DND-41 (cell line): ENCODE measurements around the gene VIT.

Experiments
- ATAC-seq: fragments of 200-7000 bp; cut with Tn5 transposase; 3 replicates; pipeline ENCODE4 v1.9.1; 2021; ENCODE audit warnings: low read depth; ENCODE audit not compliant: insufficient read depth
- DNase-seq: peaks from one replicate; pipeline ENCODE4 v3.0.0-alpha.2; 2020
- H2AFZ ChIP-seq: 2 replicates; pipeline ENCODE4 v1.6.0; 2012; ENCODE audit warnings: low read depth, low read length
- H3K27ac ChIP-seq: 2 replicates; pipeline ENCODE4 v1.5.1; 2012; ENCODE audit warnings: low read length, inconsistent platforms
- H3K27me3 ChIP-seq: fragments of 200-600 bp; sonication (generic); 2 replicates; pipeline ENCODE4 v1.6.0; 2012; ENCODE audit warnings: low read length, mild to moderate bottlenecking, inconsistent platforms; ENCODE audit not compliant: insufficient read depth, poor library complexity
- H3K36me3 ChIP-seq: 2 replicates; pipeline ENCODE4 v1.5.1; 2012; ENCODE audit warnings: low read length, inconsistent platforms; ENCODE audit not compliant: insufficient read depth
- H3K4me1 ChIP-seq: 2 replicates; pipeline ENCODE4 v1.5.1; 2012; ENCODE audit warnings: mild to moderate bottlenecking, low read length; ENCODE audit not compliant: insufficient read depth
- H3K4me2 ChIP-seq: 2 replicates; pipeline ENCODE4 v1.6.0; 2012; ENCODE audit warnings: mild to moderate bottlenecking, moderate library complexity, low read length, inconsistent platforms; ENCODE audit not compliant: insufficient read depth
- H3K4me3 ChIP-seq, 2 experiments: fragments of 200-600 bp in 1 of 2; shearing (Covaris generic) in 1 of 2; 2 replicates each; pipeline ENCODE4 v1.5.1; 2012 to 2016; ENCODE audit warnings: inconsistent platforms in 2 of 2, low read length in 2 of 2, mild to moderate bottlenecking in 2 of 2, low read depth in 1 of 2, moderate library complexity in 1 of 2
- H3K79me2 ChIP-seq: 2 replicates; pipeline ENCODE4 v1.6.0; 2012; ENCODE audit warnings: low read length, inconsistent platforms; ENCODE audit not compliant: insufficient read depth
- H3K9ac ChIP-seq: 2 replicates; pipeline ENCODE4 v1.6.0; 2012; ENCODE audit warnings: low read depth, mild to moderate bottlenecking, inconsistent platforms, low read length, moderate library complexity
- H3K9me3 ChIP-seq: 2 replicates; pipeline ENCODE4 v1.5.1; 2012; ENCODE audit warnings: low read length, moderate library complexity, mild to moderate bottlenecking, inconsistent platforms; ENCODE audit not compliant: insufficient read depth, severe bottlenecking
- H4K20me1 ChIP-seq: 2 replicates; pipeline ENCODE4 v1.6.0; 2012; ENCODE audit warnings: low read length; ENCODE audit not compliant: insufficient read depth
- CTCF ChIP-seq: IDR thresholded peaks from 2 replicates; pipeline ENCODE4 v1.5.1; 2012; ENCODE audit warnings: borderline replicate concordance, low read length, moderate library complexity, mild to moderate bottlenecking; ENCODE audit not compliant: poor library complexity, severe bottlenecking; ENCODE audit errors: extremely low read depth
- EZH2 ChIP-seq: IDR thresholded peaks from 3 replicates; pipeline ENCODE4 v1.6.1; 2012; ENCODE audit warnings: borderline replicate concordance, low read depth, mild to moderate bottlenecking, moderate library complexity, low read length, inconsistent platforms; ENCODE audit not compliant: severe bottlenecking

The VIT gene, protein sequence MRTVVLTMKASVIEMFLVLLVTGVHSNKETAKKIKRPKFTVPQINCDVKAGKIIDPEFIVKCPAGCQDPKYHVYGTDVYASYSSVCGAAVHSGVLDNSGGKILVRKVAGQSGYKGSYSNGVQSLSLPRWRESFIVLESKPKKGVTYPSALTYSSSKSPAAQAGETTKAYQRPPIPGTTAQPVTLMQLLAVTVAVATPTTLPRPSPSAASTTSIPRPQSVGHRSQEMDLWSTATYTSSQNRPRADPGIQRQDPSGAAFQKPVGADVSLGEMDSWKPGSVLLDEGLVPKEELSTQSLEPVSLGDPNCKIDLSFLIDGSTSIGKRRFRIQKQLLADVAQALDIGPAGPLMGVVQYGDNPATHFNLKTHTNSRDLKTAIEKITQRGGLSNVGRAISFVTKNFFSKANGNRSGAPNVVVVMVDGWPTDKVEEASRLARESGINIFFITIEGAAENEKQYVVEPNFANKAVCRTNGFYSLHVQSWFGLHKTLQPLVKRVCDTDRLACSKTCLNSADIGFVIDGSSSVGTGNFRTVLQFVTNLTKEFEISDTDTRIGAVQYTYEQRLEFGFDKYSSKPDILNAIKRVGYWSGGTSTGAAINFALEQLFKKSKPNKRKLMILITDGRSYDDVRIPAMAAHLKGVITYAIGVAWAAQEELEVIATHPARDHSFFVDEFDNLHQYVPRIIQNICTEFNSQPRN

GRCh38 chr2:36696533-36696932 is at the start of gene VIT:
VIT (plus strand) TSS chr2:36696707; CDS start chr2:36716371, 19,664 bp downstream.
- H4K20me1 ChIP-seq, result no peaks in the 10 kb centered on the region
- H3K9ac ChIP-seq, result no peak within 1 kb of the TSS
- H3K79me2 ChIP-seq, result no peaks in the 10 kb centered on the region
- H2AFZ ChIP-seq, result no peak within 1 kb of the TSS
- DNase-seq, result no peak
- no peak within 1 kb of the TSS for H3K4me3 ChIP-seq
- H3K4me2 ChIP-seq, result no peak within 1 kb of the TSS
- TF ChIP-seq EZH2 (no peak), CTCF (no peak)
- H3K27ac ChIP-seq, result no peak within 1 kb of the TSS
- no peaks in the 10 kb centered on the region for H3K4me1 ChIP-seq
- no peaks in the 10 kb centered on the region for H3K27me3 ChIP-seq
- no peaks in the 10 kb centered on the region for H3K9me3 ChIP-seq
- ATAC-seq, result no peak
- no peaks in the 10 kb centered on the region for H3K36me3 ChIP-seq

- H2AFZ ChIP-seq, result no peak overlapping the region
- TF ChIP-seq EZH2, result no peak
- TF ChIP-seq CTCF, result no peak
- ATAC-seq, result no peak
Measured at GRCh38 chr2:36650031-36650829, 46.3 kb upstream of the VIT start.

DNA sequence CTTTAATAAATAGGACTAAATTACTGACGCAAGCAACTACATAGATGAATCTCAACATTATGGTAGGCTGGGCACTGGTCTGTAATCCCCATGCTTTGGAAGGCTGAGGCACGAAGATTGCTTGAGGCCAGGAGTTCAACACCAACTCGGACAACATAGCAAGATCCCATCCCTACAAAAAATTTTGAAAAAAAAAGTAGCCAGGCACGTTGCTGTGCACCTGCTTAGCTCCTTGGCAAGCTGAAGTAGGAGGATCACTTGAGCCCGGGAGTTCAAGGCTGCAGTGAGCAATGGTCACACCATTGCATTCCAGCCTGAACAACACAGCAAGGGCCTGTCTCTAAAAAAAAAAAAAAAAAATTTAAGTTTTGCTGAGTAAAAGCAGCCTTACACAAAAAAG is 43.4 kb upstream of the VIT start:
- H3K9ac ChIP-seq, result no peak overlapping the region
- DNase-seq (no peak), ATAC-seq (no peak)
- H3K36me3 ChIP-seq, result no peaks in the 10 kb centered on the region
- no peaks in the 10 kb centered on the region for H3K9me3 ChIP-seq
- H3K4me2 ChIP-seq, result no peak overlapping the region
- no peaks in the 10 kb centered on the region for H3K79me2 ChIP-seq
- no peak overlapping the region for H2AFZ ChIP-seq
- no peaks in the 10 kb centered on the region for H4K20me1 ChIP-seq
- no peak overlapping the region for H3K27ac ChIP-seq
- peaks cover 3% of the 10 kb centered on the region for H3K27me3 ChIP-seq
- TF ChIP-seq EZH2, result no peak
- no peak for TF ChIP-seq CTCF
- no peak overlapping the region for H3K4me3 ChIP-seq
- H3K4me1 ChIP-seq, result no peaks in the 10 kb centered on the region

More at GRCh38 chr2:36650031-36650829, 46.3 kb upstream of the VIT start:
- Histone ChIP-seq H3K27me3 (no peaks in the 10 kb centered on the region), H3K4me2 (no peak overlapping the region), H3K9ac (no peak overlapping the region), H3K4me3 (no peak overlapping the region), H4K20me1 (no peaks in the 10 kb centered on the region), H3K27ac (no peak overlapping the region), H3K79me2 (no peaks in the 10 kb centered on the region), H3K4me1 (no peaks in the 10 kb centered on the region), H3K9me3 (no peaks in the 10 kb centered on the region), H3K36me3 (no peaks in the 10 kb centered on the region)
- no peak for DNase-seq
